ENCODE results near the gene ARHGAP26.

The ARHGAP26 gene

DNA sequence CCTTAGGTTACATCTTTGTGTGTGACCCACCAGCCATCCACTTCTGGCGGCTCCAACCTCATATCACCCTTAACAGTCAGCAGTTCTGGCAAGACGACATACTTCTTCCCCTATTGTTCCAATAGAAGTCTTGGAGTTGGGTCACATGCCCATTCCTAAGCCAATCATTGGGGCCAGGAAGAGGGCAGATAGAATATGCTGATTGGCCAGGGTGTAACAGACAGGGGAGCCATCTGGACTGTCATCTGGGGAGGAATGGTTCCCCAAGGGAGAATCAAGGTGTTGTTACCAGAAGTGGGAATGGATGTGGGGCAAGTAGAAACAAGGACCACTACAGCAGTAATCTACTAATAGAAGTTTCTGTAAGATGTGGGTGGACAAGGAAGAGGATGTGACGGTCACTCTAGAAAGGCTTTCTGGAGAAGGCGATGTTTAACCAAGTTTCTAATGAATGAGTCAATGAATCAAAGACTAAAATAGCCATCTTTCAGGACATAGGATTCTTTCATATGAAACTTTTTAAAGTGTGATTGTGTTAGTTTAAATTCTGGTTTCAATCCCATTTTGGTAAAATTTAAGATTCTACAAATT is 200.4 kb downstream of the ARHGAP26 start:
- H3K9me3 ChIP-seq, result no peaks in the 10 kb centered on the region
- H3K4me1 ChIP-seq, result peaks cover 0 to 45% (median 10%) of the 10 kb centered on the region in 4 donors
- H3K27me3 ChIP-seq, result no peaks in the 10 kb centered on the region
- no peak overlapping the region for H3K4me3 ChIP-seq
- H3K36me3 ChIP-seq, result no peaks in the 10 kb centered on the region
- H3K27ac ChIP-seq, result no peak overlapping the region
- TF ChIP-seq, protein P1, sequence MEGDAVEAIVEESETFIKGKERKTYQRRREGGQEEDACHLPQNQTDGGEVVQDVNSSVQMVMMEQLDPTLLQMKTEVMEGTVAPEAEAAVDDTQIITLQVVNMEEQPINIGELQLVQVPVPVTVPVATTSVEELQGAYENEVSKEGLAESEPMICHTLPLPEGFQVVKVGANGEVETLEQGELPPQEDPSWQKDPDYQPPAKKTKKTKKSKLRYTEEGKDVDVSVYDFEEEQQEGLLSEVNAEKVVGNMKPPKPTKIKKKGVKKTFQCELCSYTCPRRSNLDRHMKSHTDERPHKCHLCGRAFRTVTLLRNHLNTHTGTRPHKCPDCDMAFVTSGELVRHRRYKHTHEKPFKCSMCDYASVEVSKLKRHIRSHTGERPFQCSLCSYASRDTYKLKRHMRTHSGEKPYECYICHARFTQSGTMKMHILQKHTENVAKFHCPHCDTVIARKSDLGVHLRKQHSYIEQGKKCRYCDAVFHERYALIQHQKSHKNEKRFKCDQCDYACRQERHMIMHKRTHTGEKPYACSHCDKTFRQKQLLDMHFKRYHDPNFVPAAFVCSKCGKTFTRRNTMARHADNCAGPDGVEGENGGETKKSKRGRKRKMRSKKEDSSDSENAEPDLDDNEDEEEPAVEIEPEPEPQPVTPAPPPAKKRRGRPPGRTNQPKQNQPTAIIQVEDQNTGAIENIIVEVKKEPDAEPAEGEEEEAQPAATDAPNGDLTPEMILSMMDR (IDR thresholded peaks at IDR 0.05), result no peak
- intact Hi-C loops (cut with DNase I; ENCODE audit: low total_unique reads), result no loop called here
- no peak for DNase-seq

DNA sequence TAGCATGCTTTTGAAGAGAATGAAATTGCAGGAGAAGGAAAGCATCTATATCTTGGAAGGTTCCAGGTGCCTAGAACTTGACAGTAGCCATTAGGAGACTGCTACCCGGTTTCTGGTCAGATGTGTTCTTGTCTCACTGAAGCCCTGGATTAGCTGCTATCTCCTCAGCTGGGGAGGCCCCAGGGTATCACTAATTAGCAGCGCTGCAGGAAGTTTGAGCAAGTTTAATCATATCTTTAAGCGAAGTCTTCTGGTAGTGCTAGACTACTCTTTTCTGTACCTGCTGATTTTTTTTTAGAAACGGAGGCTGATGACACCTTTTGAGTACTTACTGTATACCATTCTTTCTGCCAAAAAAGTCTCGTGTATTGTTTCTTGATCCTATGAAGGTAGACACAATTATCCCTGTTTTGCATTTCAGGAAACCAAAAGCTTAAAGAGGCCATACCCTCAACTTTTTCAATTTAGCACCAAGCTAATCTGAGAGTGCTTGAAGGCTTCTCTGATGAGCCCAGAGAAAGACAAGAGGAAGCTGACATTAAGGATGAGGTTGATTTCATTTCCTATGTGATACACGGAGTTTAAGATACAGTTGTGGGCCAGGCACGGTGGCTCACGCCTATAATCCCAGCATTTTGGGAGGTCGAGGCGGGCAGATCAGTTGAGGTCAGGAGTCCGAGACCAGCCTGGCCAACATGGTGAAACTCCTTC is 201.3 kb downstream of the ARHGAP26 start:
- H3K27me3 ChIP-seq, result no peaks in the 10 kb centered on the region
- H3K4me1 ChIP-seq, result peaks cover 0 to 39% (median 4%) of the 10 kb centered on the region in 4 donors
- TF ChIP-seq, protein P1 (IDR thresholded peaks at IDR 0.05), result no peak
- no peaks in the 10 kb centered on the region for H3K36me3 ChIP-seq
- DNase-seq, result no peak
- no peak overlapping the region for H3K4me3 ChIP-seq
- H3K9me3 ChIP-seq, result no peaks in the 10 kb centered on the region
- no peak overlapping the region for H3K27ac ChIP-seq
- intact Hi-C loops (cut with DNase I; ENCODE audit: low total_unique reads), result no loop called here

GRCh38 chr5:142972064-142972570 is 201.9 kb downstream of the ARHGAP26 start:
- H3K4me3 ChIP-seq, result no peak overlapping the region
- no peaks in the 10 kb centered on the region for H3K9me3 ChIP-seq
- TF ChIP-seq, protein P1 (IDR thresholded peaks at IDR 0.05), result no peak
- H3K27ac ChIP-seq, result no peak overlapping the region
- no peaks in the 10 kb centered on the region for H3K36me3 ChIP-seq
- no peaks in the 10 kb centered on the region for H3K27me3 ChIP-seq
- peaks cover 0 to 34% (median 4%) of the 10 kb centered on the region in 4 donors for H3K4me1 ChIP-seq
- intact Hi-C loops (cut with DNase I; ENCODE audit: low total_unique reads), result no loop called here
- no peak for DNase-seq

DNA sequence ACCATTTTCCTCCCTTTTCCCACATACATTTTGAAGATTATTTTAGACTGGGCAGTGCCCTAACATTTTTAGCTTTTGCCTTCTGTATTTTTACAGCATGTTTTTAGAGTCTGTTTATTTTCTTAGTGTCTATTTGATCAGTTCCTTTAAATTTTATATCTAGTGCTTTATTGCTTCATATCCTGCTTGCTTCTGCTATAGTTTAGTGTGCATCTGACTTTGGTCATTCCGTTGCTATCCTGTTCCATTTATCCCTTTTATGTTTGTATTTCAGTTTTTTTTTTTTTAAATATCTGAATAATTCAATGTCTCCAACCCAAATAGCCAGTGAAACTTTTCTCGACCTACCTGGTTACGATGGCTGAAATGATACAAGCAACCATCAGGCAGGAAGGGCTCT is 203.8 kb downstream of the ARHGAP26 start:
- H3K27me3 ChIP-seq, result no peaks in the 10 kb centered on the region
- intact Hi-C loops (cut with DNase I; ENCODE audit: low total_unique reads), result no loop called here
- H3K4me3 ChIP-seq, result no peak overlapping the region
- no peak for DNase-seq
- peaks cover 0 to 32% (median 4%) of the 10 kb centered on the region in 4 donors for H3K4me1 ChIP-seq
- no peaks in the 10 kb centered on the region for H3K36me3 ChIP-seq
- H3K9me3 ChIP-seq, result no peaks in the 10 kb centered on the region
- peak overlapping the region in 1 of 2 donors; percentile 17 for H3K27ac ChIP-seq
- TF ChIP-seq, protein P1 (IDR thresholded peaks at IDR 0.05), result no peak

DNA sequence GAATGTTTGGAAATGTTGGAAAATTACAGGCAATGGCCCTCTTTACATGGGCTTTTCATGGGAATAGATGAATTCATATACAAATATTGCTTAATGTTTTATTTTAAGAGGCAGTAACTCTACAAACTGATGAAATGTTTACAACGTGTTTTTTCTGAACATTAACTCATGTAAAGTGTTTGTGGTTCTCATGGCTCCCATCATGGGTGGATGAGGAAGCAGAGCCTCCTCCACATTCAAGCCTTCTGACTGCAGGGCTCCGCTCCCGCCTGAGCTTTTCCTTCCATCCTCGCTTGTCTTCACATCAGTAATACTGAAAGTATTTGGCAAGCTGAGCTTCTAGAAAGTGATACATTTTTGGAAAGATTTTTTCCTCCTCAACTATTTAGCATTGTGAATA is 204.2 kb downstream of the ARHGAP26 start:
- Histone ChIP-seq H3K27ac (peak overlapping the region in 1 of 2 donors; percentile 17), H3K9me3 (no peaks in the 10 kb centered on the region), H3K36me3 (no peaks in the 10 kb centered on the region), H3K4me3 (no peak overlapping the region), H3K27me3 (no peaks in the 10 kb centered on the region), H3K4me1 (peaks cover 0 to 32% (median 4%) of the 10 kb centered on the region in 4 donors)
- TF ChIP-seq, protein P1 (IDR thresholded peaks at IDR 0.05), result no peak
- intact Hi-C loops (cut with DNase I; ENCODE audit: low total_unique reads), result no loop called here
- no peak for DNase-seq
